ENCODE results near the gene MYCT1.

MYCT1 gene

GRCh38 chr6:152721956-152722355 is 24.3 kb downstream of the MYCT1 start:
- DNase-seq (ENCODE audit: low read depth, low spot score) = no peak

GRCh38 chr6:152723398-152723797 is 25.7 kb downstream of the MYCT1 start:
- no peak for DNase-seq (ENCODE audit: low read depth, low spot score)

GRCh38 chr6:152726313-152726712 is 28.6 kb downstream of the MYCT1 start:
- no peak for DNase-seq (ENCODE audit: low read depth, low spot score)

GRCh38 chr6:152727507-152727906 is 29.8 kb downstream of the MYCT1 start:
- no peak for DNase-seq (ENCODE audit: low read depth, low spot score)

- no peak for DNase-seq (ENCODE audit: low read depth, low spot score)
These were observed 36.9 kb downstream of the MYCT1 start for GRCh38 chr6:152734630-152735029.

GRCh38 chr6:152736687-152737273 is 39.1 kb downstream of the MYCT1 start:
- DNase-seq (ENCODE audit: low read depth, low spot score) = no peak

- DNase-seq (ENCODE audit: low read depth, low spot score) = no peak
These were observed 47.9 kb downstream of the MYCT1 start for GRCh38 chr6:152745509-152746171.

- no peak for DNase-seq (ENCODE audit: low read depth, low spot score)
These were observed 48.5 kb downstream of the MYCT1 start for GRCh38 chr6:152746172-152746553.

GRCh38 chr6:152748843-152749242 is 51.1 kb downstream of the MYCT1 start:
- no peak for DNase-seq (ENCODE audit: low read depth, low spot score)

- DNase-seq (ENCODE audit: low read depth, low spot score) = no peak
These were observed 51.6 kb downstream of the MYCT1 start for GRCh38 chr6:152749336-152749735.

GRCh38 chr6:152750694-152751093 is 53.0 kb downstream of the MYCT1 start, which contains the start of gene VIP:
TSS of gene VIP (plus strand) at chr6:152750797. CDS start at chr6:152752178, 1,381 bp downstream.
- DNase-seq (ENCODE audit: low read depth, low spot score) = peak; percentile 2

- DNase-seq (ENCODE audit: low read depth, low spot score) = no peak
These were observed 67.6 kb downstream of the MYCT1 start for GRCh38 chr6:152765331-152765730.

GRCh38 chr6:152769159-152769558 is 71.5 kb downstream of the MYCT1 start:
- no peak for DNase-seq (ENCODE audit: low read depth, low spot score)

- no peak for DNase-seq (ENCODE audit: low read depth, low spot score)
These were observed 72.3 kb downstream of the MYCT1 start for GRCh38 chr6:152769993-152770392.

- no peak for DNase-seq (ENCODE audit: low read depth, low spot score)
These were observed 73.5 kb downstream of the MYCT1 start for GRCh38 chr6:152771061-152771687.
